ENCODE measurements around the gene F12.

- TF ChIP-seq CTCF (IDR thresholded peaks at IDR 0.05) (no peak), POLR2AphosphoS5 (IDR thresholded peaks at IDR 0.05) (no peak)
Measured at GRCh38 chr5:177425196-177425800, 15.9 kb upstream of the F12 start.

Data from transverse colon (tissue), 4 donors.